ENCODE measurements around the gene TBX20. TPM values are rescaled to one million over a fixed set of nuclear protein-coding genes. Genes with fewer than 3 reads are reported as not detected.

The TBX20 gene
- total and polyA plus RNA-seq, 12 donors, result 3.5 to 186 (median 111) TPM

DNA sequence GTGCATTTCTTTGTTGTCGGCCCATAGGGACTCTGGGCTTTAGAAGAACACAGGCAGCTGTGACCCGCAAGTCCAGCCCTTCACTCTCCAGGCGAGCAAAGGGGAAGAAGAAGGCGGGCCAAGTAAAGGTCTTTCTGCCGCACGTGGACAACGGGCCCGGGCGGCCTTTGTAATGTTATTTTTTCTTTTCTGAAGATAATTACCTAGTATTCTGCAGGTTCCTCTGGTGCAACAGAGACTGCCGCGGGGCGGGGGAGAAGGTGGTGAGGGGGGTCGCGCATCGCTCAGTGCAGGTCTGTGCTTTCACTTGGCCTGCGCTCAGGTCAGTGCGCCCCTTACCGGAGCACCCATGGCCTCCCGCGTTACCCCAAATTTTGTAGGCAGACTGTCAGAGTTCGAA is 7.1 kb upstream of the TBX20 start:
- H3K4me3 ChIP-seq, result peak overlapping the region in 7 of 10 donors; percentile 10 to 42 (median 37)
- H3K4me1 ChIP-seq, result peaks cover 0 to 44% (median 16%) of the 10 kb centered on the region in 9 donors
- no peaks in the 10 kb centered on the region for H3K36me3 ChIP-seq
- TF ChIP-seq, protein P1, sequence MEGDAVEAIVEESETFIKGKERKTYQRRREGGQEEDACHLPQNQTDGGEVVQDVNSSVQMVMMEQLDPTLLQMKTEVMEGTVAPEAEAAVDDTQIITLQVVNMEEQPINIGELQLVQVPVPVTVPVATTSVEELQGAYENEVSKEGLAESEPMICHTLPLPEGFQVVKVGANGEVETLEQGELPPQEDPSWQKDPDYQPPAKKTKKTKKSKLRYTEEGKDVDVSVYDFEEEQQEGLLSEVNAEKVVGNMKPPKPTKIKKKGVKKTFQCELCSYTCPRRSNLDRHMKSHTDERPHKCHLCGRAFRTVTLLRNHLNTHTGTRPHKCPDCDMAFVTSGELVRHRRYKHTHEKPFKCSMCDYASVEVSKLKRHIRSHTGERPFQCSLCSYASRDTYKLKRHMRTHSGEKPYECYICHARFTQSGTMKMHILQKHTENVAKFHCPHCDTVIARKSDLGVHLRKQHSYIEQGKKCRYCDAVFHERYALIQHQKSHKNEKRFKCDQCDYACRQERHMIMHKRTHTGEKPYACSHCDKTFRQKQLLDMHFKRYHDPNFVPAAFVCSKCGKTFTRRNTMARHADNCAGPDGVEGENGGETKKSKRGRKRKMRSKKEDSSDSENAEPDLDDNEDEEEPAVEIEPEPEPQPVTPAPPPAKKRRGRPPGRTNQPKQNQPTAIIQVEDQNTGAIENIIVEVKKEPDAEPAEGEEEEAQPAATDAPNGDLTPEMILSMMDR (IDR thresholded peaks at IDR 0.05), result no peak
- DNase-seq, result no peak
- WGBS, 2 donors, result 40 to 43% methylated on average over 21 of the region's 21 CpGs
- peak in 1 of 8 donors; percentile 30 for ATAC-seq
- peaks cover 0 to 93% (median 56%) of the 10 kb centered on the region in 7 donors for H3K27me3 ChIP-seq
- intact Hi-C loops (cut with DNase I), result loop anchor here in 1 of 10 donors (10.0 kb wide), 1 partner anchor 264 kb away; no protein-coding TSS in a partner anchor
- H3K9me3 ChIP-seq, result no peaks in the 10 kb centered on the region
- H3K27ac ChIP-seq, result peak overlapping the region in 6 of 10 donors; percentile 61 to 96 (median 69)

DNA sequence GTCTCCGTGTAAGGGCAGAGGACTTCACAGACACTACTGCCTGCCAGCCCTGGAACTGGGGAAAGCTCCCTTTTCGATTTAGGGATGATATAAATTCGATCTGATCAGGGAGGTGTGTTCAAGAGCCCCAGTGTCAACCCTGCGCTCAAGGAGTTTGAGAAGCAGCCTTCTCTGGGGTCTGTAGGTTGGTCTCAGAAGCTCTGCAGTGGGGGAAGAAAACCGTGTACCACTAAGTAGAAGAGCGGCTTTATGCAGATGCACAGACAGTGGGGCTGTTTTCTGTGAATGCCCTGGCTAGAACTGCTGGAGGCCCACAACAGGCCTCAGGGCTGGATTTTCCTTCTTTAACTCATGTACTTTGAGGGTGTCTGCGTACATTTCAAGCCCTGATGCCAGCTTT is 6.3 kb upstream of the TBX20 start:
- TF ChIP-seq, protein P1 (IDR thresholded peaks at IDR 0.05), result no peak
- Histone ChIP-seq H3K36me3 (no peaks in the 10 kb centered on the region), H3K27ac (peak overlapping the region in 5 of 10 donors; percentile 21 to 96 (median 61)), H3K4me3 (no peak overlapping the region), H3K27me3 (peaks cover 0 to 98% (median 62%) of the 10 kb centered on the region in 7 donors), H3K9me3 (no peaks in the 10 kb centered on the region), H3K4me1 (peaks cover 0 to 44% (median 16%) of the 10 kb centered on the region in 9 donors)
- DNase-seq (no peak), ATAC-seq (no peak)
- intact Hi-C loops (cut with DNase I), result loop anchor here in 1 of 10 donors (10.0 kb wide), 1 partner anchor 265 kb away; no protein-coding TSS in a partner anchor
- WGBS, 2 donors, result 64 to 75% methylated on average over 7 of the region's 7 CpGs

DNA sequence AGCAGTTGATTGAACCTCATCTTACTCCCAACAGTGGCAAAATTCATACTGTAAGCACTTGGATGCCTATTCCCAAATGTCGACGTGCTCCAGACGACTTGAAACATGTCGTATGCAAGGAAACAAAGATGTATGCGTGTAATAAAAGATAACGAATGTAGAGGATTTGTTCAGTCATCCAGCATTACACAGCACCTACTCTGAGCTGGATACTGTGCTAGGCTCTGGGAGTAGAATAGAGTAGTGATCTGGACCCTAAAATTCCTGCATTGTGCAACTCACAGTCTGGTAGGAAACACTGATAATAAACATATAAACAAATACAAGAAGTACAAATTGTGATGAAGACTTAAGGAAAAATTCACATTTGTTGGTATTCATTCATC is 5.6 kb upstream of the TBX20 start:
- Histone ChIP-seq H3K4me1 (peaks cover 0 to 44% (median 16%) of the 10 kb centered on the region in 9 donors), H3K36me3 (no peaks in the 10 kb centered on the region), H3K27me3 (peaks cover 0 to 100% (median 67%) of the 10 kb centered on the region in 7 donors), H3K9me3 (no peaks in the 10 kb centered on the region), H3K27ac (peak overlapping the region in 6 of 10 donors; percentile 91 to 96 (median 94)), H3K4me3 (peak overlapping the region in 3 of 10 donors; percentile 82 to 86 (median 85))
- TF ChIP-seq, protein P1 (IDR thresholded peaks at IDR 0.05), result no peak
- intact Hi-C loops (cut with DNase I), result loop anchor here in 6 of 10 donors (5.0 to 10.0 kb wide), 6 partner anchors 125 to 275 kb away; no protein-coding TSS in a partner anchor
- WGBS, 2 donors, result 33 to 34% methylated on average over 6 of the region's 6 CpGs
- DNase-seq, result no peak
- no peak for ATAC-seq

DNA sequence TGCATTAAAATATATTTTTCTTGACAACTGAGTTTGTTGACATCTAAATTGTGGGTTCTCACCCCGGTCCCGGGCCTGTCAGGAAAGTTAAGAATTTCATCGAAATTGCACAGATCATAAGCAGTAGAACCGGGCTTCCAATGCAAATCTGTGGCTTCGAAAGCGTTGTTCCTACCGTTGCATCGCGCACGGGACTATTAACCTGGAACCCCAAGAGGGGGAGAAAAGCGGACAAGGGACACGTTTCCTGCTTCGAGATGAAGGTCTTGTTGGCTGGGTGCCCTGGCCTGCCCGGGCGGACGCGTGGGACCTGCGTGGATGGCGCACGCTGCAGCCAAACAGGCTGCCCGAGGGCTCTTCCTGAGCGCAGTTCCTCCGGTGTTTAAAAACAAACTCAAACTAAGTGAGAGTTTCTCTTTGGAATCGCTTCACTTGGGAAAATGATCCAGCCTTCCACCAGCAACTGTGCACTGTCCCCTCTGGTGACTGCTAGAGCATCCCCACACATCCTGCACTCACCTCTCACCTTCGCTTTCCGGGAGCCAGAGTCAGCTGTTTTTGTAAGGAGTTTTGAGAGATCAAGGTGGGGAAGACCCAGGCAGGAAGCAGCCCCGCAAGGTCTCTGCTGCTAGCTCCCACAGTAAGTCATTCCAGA is 5.1 kb upstream of the TBX20 start:
- Histone ChIP-seq H3K27ac (peak overlapping the region in 9 of 10 donors; percentile 34 to 96 (median 93)), H3K4me1 (peaks cover 0 to 43% (median 15%) of the 10 kb centered on the region in 9 donors), H3K4me3 (peak overlapping the region in 6 of 10 donors; percentile 45 to 86 (median 84)), H3K36me3 (no peaks in the 10 kb centered on the region), H3K9me3 (no peaks in the 10 kb centered on the region), H3K27me3 (peaks cover 0 to 100% (median 66%) of the 10 kb centered on the region in 7 donors)
- TF ChIP-seq, protein P1 (IDR thresholded peaks at IDR 0.05), result no peak
- no peak for DNase-seq
- intact Hi-C loops (cut with DNase I), result loop anchor here in 6 of 10 donors (5.0 to 10.0 kb wide), 6 partner anchors 126 to 276 kb away; no protein-coding TSS in a partner anchor
- WGBS, 2 donors, result 38 to 45% methylated on average over 27 of the region's 27 CpGs
- ATAC-seq, result no peak
